SK-N-SH (cell line): ENCODE data around the gene METTL13. TPM values are rescaled to one million over a fixed set of nuclear protein-coding genes. Genes with fewer than 3 reads are reported as not detected.

Experiments
- CTCF ChIA-PET: fragments of 300-600, 350-600 bp; formaldehyde crosslinking; extraction: SDS; loops from one replicate; lab custom pipeline; 2021; lab: Yijun Ruan, JAX
- POLR2A ChIA-PET: fragments of 350-600 bp; sonication (Branson Sonifier 250); formaldehyde crosslinking; extraction: SDS; loops from one replicate; lab custom pipeline; 2020; ENCODE audit warnings: antibody characterized with exemption, inconsistent platforms; lab: Yijun Ruan, JAX
- DNase-seq: peaks from one replicate; pipeline ENCODE4 v3.0.0; 2012
- H2AFZ ChIP-seq: fragments of 200-600 bp; sonication (generic); 2 replicates; pipeline ENCODE4 v1.8.1; 2016; ENCODE audit warnings: antibody characterized with exemption, mild to moderate bottlenecking, low read depth
- H3F3A ChIP-seq: fragments of 200-600 bp; sonication (generic); replicated peaks from 2 replicates; pipeline ENCODE3; 2016; ENCODE audit warnings: antibody characterized with exemption, mild to moderate bottlenecking; ENCODE audit not compliant: insufficient read depth
- H3K27ac ChIP-seq, 2 experiments: fragments of 200-500 bp in 1 of 2; fragments of 200-600 bp in 1 of 2; sonication (Bioruptor generic) in 1 of 2; sonication (generic), shearing (Covaris generic) in 1 of 2; 2 replicates each; pipeline versions ENCODE4 v1.5.1 to v1.6.1; 2014 to 2016; ENCODE audit warnings: low read depth in 2 of 2, inconsistent platforms in 1 of 2, low read length in 1 of 2, mild to moderate bottlenecking in 1 of 2, mixed read lengths in 1 of 2
- H3K27me3 ChIP-seq: fragments of 200-600 bp; sonication (generic), shearing (Covaris generic); 2 replicates; pipeline ENCODE4 v1.6.1; 2016; ENCODE audit warnings: mixed run types; ENCODE audit not compliant: insufficient read depth
- H3K36me3 ChIP-seq, 2 experiments: fragments of 200-500 bp in 1 of 2; fragments of 200-600 bp in 1 of 2; sonication (Bioruptor generic) in 1 of 2; sonication (generic) in 1 of 2; replicated peaks in 1 of 2; 2 replicates each; pipeline versions ENCODE3 to v1.5.1; 2014 to 2016; ENCODE audit warnings: low read length in 1 of 2, mild to moderate bottlenecking in 1 of 2; ENCODE audit not compliant: insufficient read depth in 2 of 2, control insufficient read depth in 1 of 2
- H3K4me1 ChIP-seq, 2 experiments: fragments of 200-500 bp in 1 of 2; fragments of 200-600 bp in 1 of 2; sonication (Bioruptor generic) in 1 of 2; sonication (generic), shearing (Covaris generic) in 1 of 2; 2 replicates each; pipeline versions ENCODE4 v1.5.1 to v1.6.1; 2014 to 2016; ENCODE audit warnings: low read depth in 1 of 2, low read length in 1 of 2, mixed run types in 1 of 2; ENCODE audit not compliant: insufficient read depth in 2 of 2, control insufficient read depth in 1 of 2
- H3K4me2 ChIP-seq: fragments of 200-600 bp; sonication (generic), shearing (Covaris generic); 2 replicates; pipeline ENCODE4 v1.6.1; 2017; ENCODE audit warnings: mixed run types
- H3K4me3 ChIP-seq, 2 experiments: fragments of 200-500 bp in 1 of 2; fragments of 200-600 bp in 1 of 2; sonication (Bioruptor generic) in 1 of 2; sonication (generic), shearing (Covaris generic) in 1 of 2; 2 replicates each; pipeline versions ENCODE4 v1.5.1 to v1.8.1; 2014 to 2016; ENCODE audit warnings: low read depth in 2 of 2, inconsistent platforms in 1 of 2, low read length in 1 of 2, mild to moderate bottlenecking in 1 of 2, mixed read lengths in 1 of 2, moderate library complexity in 1 of 2
- H3K79me2 ChIP-seq: fragments of 200-600 bp; sonication (generic); 2 replicates; pipeline ENCODE4 v1.8.1; 2017; ENCODE audit warnings: mild to moderate bottlenecking; ENCODE audit not compliant: insufficient read depth
- H3K9ac ChIP-seq: fragments of 200-600 bp; sonication (generic); 2 replicates; pipeline ENCODE4 v1.6.1; 2017; ENCODE audit warnings: mixed run types
- H3K9me2 ChIP-seq: fragments of 200-600 bp; sonication (generic); 2 replicates; pipeline ENCODE4 v1.6.1; 2017; ENCODE audit warnings: mixed run types
- H3K9me3 ChIP-seq: fragments of 200-600 bp; sonication (generic); 2 replicates; pipeline ENCODE4 v1.6.1; 2017; ENCODE audit warnings: mixed run types, mild to moderate bottlenecking, moderate library complexity
- H4K20me1 ChIP-seq: fragments of 200-600 bp; sonication (generic); 2 replicates; pipeline ENCODE4 v1.6.1; 2017; ENCODE audit warnings: mild to moderate bottlenecking, mixed run types; ENCODE audit not compliant: insufficient read depth
- ELF1 ChIP-seq: IDR thresholded peaks from 2 replicates; pipeline ENCODE4 v1.4.0; 2012
- FOSL2 ChIP-seq: IDR thresholded peaks from 2 replicates; pipeline ENCODE4 v1.4.0; 2012; ENCODE audit warnings: low read depth, mild to moderate bottlenecking, moderate library complexity, borderline replicate concordance
- GABPA ChIP-seq: IDR thresholded peaks from 2 replicates; pipeline ENCODE4 v1.4.0; 2012; ENCODE audit warnings: low read depth, mild to moderate bottlenecking
- GATA2 ChIP-seq: sonication (generic); formaldehyde crosslinking; IDR thresholded peaks from 2 replicates; pipeline ENCODE4 v1.5.0; 2020; ENCODE audit warnings: mild to moderate bottlenecking, missing genetic modification reagents
- MEF2A ChIP-seq: IDR thresholded peaks from 2 replicates; pipeline ENCODE4 v1.4.0; 2012; ENCODE audit warnings: low read depth, borderline replicate concordance
- NFIC ChIP-seq: IDR thresholded peaks from 2 replicates; pipeline ENCODE4 v1.4.0; 2012; ENCODE audit warnings: borderline replicate concordance
- NRF1 ChIP-seq: IDR thresholded peaks from 2 replicates; pipeline ENCODE4 v1.6.1; 2012; ENCODE audit warnings: low read depth, mild to moderate bottlenecking, low read length
- RAD21 ChIP-seq: IDR thresholded peaks from 2 replicates; pipeline ENCODE4 v1.6.1; 2012; ENCODE audit warnings: mild to moderate bottlenecking, low read length
- RCOR1 ChIP-seq: fragments of 150-350 bp; IDR thresholded peaks from 2 replicates; pipeline ENCODE4 v1.6.1; 2017; ENCODE audit warnings: antibody characterized with exemption, low read length
- RFX5 ChIP-seq: IDR thresholded peaks from 2 replicates; pipeline ENCODE4 v1.6.1; 2012; ENCODE audit warnings: mild to moderate bottlenecking, improper control_type of control experiment, low read length
- RXRA ChIP-seq: IDR thresholded peaks from 2 replicates; pipeline ENCODE4 v1.4.0; 2012; ENCODE audit warnings: low read depth, mild to moderate bottlenecking, borderline replicate concordance
- SIN3A ChIP-seq: IDR thresholded peaks from 2 replicates; pipeline ENCODE4 v1.6.1; 2012; ENCODE audit warnings: low read depth, mild to moderate bottlenecking, low read length, moderate library complexity, borderline replicate concordance
- SMC3 ChIP-seq: IDR thresholded peaks from 2 replicates; pipeline ENCODE4 v1.6.1; 2012; ENCODE audit warnings: low read depth, low read length, improper control_type of control experiment
- TEAD4 ChIP-seq: IDR thresholded peaks from 2 replicates; pipeline ENCODE4 v1.4.0; 2012; ENCODE audit warnings: mild to moderate bottlenecking, borderline replicate concordance; ENCODE audit not compliant: insufficient read depth
- WGBS: methylation state at CpG from one replicate; pipeline ENCODE4 v1.1.6; 2017; ENCODE audit warnings: low lambda C conversion rate; 5-methylcytosine and 5-hydroxymethylcytosine counted together
- polyA plus RNA-seq, 3 experiments: library from polyadenylated mRNA; depleted of rRNA; stranded (reverse); fragments of >200 nt; gene quantifications; 2 replicates each; pipeline ENCODE4 v1.2.3, GENCODE V29; 2012
- TF ChIP-seq, protein P1 (sequence below): IDR thresholded peaks from 2 replicates; pipeline ENCODE4 v1.6.1; 2012; ENCODE audit warnings: mild to moderate bottlenecking, low read depth, low read length, moderate library complexity
- TF ChIP-seq, protein P2 (sequence below): fragments of 150-350 bp; IDR thresholded peaks from 2 replicates; pipeline ENCODE4 v1.6.1; 2016; ENCODE audit warnings: mild to moderate bottlenecking, low read depth, low read length

The METTL13 gene
- polyA plus RNA-seq, 1 of the 3 experiments (the other 2 are of a cell fraction), result 32.7 TPM

GRCh38 chr1:171743081-171743870 is 38.2 kb upstream of the METTL13 start (continued):
- TF ChIP-seq SIN3A (no peak), MEF2A (no peak), SMC3 (no peak), RFX5 (no peak)
- TF ChIP-seq, protein P1, sequence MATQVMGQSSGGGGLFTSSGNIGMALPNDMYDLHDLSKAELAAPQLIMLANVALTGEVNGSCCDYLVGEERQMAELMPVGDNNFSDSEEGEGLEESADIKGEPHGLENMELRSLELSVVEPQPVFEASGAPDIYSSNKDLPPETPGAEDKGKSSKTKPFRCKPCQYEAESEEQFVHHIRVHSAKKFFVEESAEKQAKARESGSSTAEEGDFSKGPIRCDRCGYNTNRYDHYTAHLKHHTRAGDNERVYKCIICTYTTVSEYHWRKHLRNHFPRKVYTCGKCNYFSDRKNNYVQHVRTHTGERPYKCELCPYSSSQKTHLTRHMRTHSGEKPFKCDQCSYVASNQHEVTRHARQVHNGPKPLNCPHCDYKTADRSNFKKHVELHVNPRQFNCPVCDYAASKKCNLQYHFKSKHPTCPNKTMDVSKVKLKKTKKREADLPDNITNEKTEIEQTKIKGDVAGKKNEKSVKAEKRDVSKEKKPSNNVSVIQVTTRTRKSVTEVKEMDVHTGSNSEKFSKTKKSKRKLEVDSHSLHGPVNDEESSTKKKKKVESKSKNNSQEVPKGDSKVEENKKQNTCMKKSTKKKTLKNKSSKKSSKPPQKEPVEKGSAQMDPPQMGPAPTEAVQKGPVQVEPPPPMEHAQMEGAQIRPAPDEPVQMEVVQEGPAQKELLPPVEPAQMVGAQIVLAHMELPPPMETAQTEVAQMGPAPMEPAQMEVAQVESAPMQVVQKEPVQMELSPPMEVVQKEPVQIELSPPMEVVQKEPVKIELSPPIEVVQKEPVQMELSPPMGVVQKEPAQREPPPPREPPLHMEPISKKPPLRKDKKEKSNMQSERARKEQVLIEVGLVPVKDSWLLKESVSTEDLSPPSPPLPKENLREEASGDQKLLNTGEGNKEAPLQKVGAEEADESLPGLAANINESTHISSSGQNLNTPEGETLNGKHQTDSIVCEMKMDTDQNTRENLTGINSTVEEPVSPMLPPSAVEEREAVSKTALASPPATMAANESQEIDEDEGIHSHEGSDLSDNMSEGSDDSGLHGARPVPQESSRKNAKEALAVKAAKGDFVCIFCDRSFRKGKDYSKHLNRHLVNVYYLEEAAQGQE, result peak; percentile 72; the same call in 1 of the 2 replicates
- TF ChIP-seq, protein P2, sequence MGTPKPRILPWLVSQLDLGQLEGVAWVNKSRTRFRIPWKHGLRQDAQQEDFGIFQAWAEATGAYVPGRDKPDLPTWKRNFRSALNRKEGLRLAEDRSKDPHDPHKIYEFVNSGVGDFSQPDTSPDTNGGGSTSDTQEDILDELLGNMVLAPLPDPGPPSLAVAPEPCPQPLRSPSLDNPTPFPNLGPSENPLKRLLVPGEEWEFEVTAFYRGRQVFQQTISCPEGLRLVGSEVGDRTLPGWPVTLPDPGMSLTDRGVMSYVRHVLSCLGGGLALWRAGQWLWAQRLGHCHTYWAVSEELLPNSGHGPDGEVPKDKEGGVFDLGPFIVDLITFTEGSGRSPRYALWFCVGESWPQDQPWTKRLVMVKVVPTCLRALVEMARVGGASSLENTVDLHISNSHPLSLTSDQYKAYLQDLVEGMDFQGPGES, result no peak

- Histone ChIP-seq H3K4me2 (no peak overlapping the region), H2AFZ (no peak overlapping the region), H3K4me3 (no peak overlapping the region), H3K9me3 (no peaks in the 10 kb centered on the region), H3K9me2 (no peaks in the 10 kb centered on the region), H3K27me3 (no peaks in the 10 kb centered on the region), H4K20me1 (no peaks in the 10 kb centered on the region), H3K79me2 (peaks cover 18% of the 10 kb centered on the region), H3K4me1 (peaks cover 11% of the 10 kb centered on the region in 2 experiments; a peak in 3 of 4 replicates), H3K36me3 (no peaks in the 10 kb centered on the region), H3K27ac (no peak overlapping the region), H3K9ac (no peak overlapping the region), H3F3A (peaks cover 10% of the 10 kb centered on the region)
- DNase-seq, result no peak
- 98% methylated on average over 8 of the region's 8 CpGs for WGBS
- POLR2A ChIA-PET, result no interaction called here
- CTCF ChIA-PET, result interaction anchor here (0.9 to 1.2 kb wide), 2 partner anchors 16 to 56 kb away, joined by 3 to 4 read pairs; no protein-coding TSS in a partner anchor
- TF ChIP-seq SMC3 (no peak), MEF2A (no peak), TEAD4 (no peak), GABPA (no peak), RCOR1 (no peak), RFX5 (no peak), RXRA (no peak), SIN3A (no peak), GATA2 (CRISPR knock-in tag) (no peak), FOSL2 (no peak), NFIC (no peak), RAD21 (no peak), ELF1 (no peak), NRF1 (no peak)
- TF ChIP-seq, protein P2, result no peak
Measured at GRCh38 chr1:171744986-171745385, 36.5 kb upstream of the METTL13 start.
